Endodermal cell (in vitro differentiated cells): ENCODE results near the gene DPP6. TPM values are rescaled to one million over a fixed set of nuclear protein-coding genes. Genes with fewer than 3 reads are reported as not detected.

ENCODE experiments used
- DNase-seq: peaks from one replicate; pipeline ENCODE4 v3.0.0-alpha.2; 2017
- H3K27ac ChIP-seq: 2 replicates; pipeline ENCODE4 v1.5.1; 2013; ENCODE audit warnings: mild to moderate bottlenecking, low read depth, low read length, moderate library complexity
- H3K27me3 ChIP-seq: 2 replicates; pipeline ENCODE4 v1.6.1; 2013; ENCODE audit warnings: mild to moderate bottlenecking, low read length, moderate library complexity; ENCODE audit not compliant: insufficient read depth, control insufficient read depth, poor library complexity, severe bottlenecking
- H3K36me3 ChIP-seq: 2 replicates; pipeline ENCODE4 v1.7.0; 2013; ENCODE audit warnings: mild to moderate bottlenecking, low read length, moderate library complexity; ENCODE audit not compliant: control insufficient read depth, insufficient read depth
- H3K4me1 ChIP-seq: one replicate; pipeline ENCODE4 v1.7.0; 2013; ENCODE audit warnings: low read length; ENCODE audit not compliant: control insufficient read depth, insufficient read depth
- H3K4me3 ChIP-seq: 2 replicates; pipeline ENCODE4 v1.5.1; 2013; ENCODE audit warnings: mild to moderate bottlenecking, low read length, moderate library complexity
- H3K9ac ChIP-seq: 2 replicates; pipeline ENCODE4 v1.6.1; 2013; ENCODE audit warnings: mild to moderate bottlenecking, low read length, moderate library complexity; ENCODE audit not compliant: poor library complexity, severe bottlenecking; ENCODE audit errors: extremely low read depth
- H3K9me3 ChIP-seq: 2 replicates; pipeline ENCODE4 v1.6.1; 2013; ENCODE audit warnings: mild to moderate bottlenecking, low read length, moderate library complexity; ENCODE audit not compliant: control insufficient read depth
- H3K27ac Mint-ChIP-seq: 2 replicates; pipeline ENCODE4 v1.8.0; 2020; ENCODE audit warnings: mixed read lengths
- H3K27me3 Mint-ChIP-seq: 2 replicates; pipeline ENCODE4 v1.8.0; 2021; ENCODE audit warnings: mild to moderate bottlenecking, mixed read lengths; ENCODE audit not compliant: insufficient read depth
- H3K36me3 Mint-ChIP-seq: 2 replicates; pipeline ENCODE4 v1.8.0; 2020; ENCODE audit warnings: low read depth, mixed read lengths
- H3K4me1 Mint-ChIP-seq: 2 replicates; pipeline ENCODE4 v1.8.0; 2020; ENCODE audit warnings: mixed read lengths
- H3K4me3 Mint-ChIP-seq: 2 replicates; pipeline ENCODE4 v1.8.0; 2020; ENCODE audit warnings: mild to moderate bottlenecking, moderate library complexity, mixed read lengths
- H3K9me3 Mint-ChIP-seq: 2 replicates; pipeline ENCODE4 v1.8.0; 2020; ENCODE audit warnings: mild to moderate bottlenecking, mixed read lengths
- WGBS, 2 experiments: methylation state at CpG; one replicate each; pipeline versions ENCODE4 v1.1.5 to v1.1.7; 2013; ENCODE audit warnings: missing lambda C conversion rate in 2 of 2, mixed read lengths in 1 of 2; ENCODE audit not compliant: insufficient coverage in 1 of 2, insufficient read length in 1 of 2; 5-methylcytosine and 5-hydroxymethylcytosine counted together
- total RNA-seq, 2 donors: library from RNA; stranded (reverse); fragmentation: NEBNext Ultra II Directional in 1 of 2; extraction: Animal tissue kit (Norgen Biotek cat#: 25700) in 1 of 2; gene quantifications; 2 replicates in 1 of 2; 3 replicates in 1 of 2; pipeline ENCODE4 v1.2.1, GENCODE V29; 2021
- TF ChIP-seq, protein P1 (sequence below): fragments of 200-600 bp; sonication (generic); conservative IDR thresholded peaks from 2 replicates; pipeline ENCODE4 v1.5.0; 2021; ENCODE audit warnings: antibody characterized with exemption, mild to moderate bottlenecking

DPP6 gene
- total RNA-seq, 2 donors from 2014 or later: 1.7 to 3.0 TPM

DNA sequence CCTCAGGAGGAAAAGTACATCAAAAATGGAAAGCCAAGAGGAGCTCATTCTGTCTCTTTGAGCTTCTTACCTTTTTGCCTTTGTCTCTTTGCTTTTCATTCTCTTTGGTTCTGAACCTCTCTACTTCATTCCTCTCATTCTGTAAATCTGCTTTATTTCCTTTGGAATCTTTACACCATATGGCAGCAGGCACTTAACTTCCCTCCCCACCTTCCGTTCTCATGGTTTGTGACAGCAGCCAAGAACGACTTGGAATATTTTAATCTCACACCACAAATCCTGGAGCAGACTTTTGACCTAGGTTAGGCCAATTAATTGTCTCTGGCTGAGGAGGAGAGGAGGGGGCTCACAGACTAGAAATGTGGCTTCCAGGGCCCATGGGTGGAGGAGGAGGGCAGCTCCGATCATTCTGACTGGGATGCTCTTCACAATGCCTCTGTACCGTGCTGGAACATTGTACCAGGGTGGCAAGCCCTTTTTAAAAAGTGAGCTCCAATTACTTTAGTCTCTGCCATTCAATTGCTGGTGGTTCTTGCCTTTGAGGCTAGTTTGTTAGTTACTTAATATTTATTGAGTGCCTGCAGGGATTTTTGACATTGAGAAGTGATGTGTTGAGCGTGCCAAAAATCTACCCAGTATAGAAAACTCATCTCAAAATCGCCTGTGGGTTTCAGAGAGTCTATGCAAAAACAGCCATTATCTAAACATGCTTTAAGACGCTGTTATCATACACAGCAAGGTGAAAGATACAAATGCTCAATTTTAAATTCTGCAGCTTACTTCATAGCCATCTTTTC, 386.6 kb downstream of the DPP6 start:
- TF ChIP-seq, protein P1, sequence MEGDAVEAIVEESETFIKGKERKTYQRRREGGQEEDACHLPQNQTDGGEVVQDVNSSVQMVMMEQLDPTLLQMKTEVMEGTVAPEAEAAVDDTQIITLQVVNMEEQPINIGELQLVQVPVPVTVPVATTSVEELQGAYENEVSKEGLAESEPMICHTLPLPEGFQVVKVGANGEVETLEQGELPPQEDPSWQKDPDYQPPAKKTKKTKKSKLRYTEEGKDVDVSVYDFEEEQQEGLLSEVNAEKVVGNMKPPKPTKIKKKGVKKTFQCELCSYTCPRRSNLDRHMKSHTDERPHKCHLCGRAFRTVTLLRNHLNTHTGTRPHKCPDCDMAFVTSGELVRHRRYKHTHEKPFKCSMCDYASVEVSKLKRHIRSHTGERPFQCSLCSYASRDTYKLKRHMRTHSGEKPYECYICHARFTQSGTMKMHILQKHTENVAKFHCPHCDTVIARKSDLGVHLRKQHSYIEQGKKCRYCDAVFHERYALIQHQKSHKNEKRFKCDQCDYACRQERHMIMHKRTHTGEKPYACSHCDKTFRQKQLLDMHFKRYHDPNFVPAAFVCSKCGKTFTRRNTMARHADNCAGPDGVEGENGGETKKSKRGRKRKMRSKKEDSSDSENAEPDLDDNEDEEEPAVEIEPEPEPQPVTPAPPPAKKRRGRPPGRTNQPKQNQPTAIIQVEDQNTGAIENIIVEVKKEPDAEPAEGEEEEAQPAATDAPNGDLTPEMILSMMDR: no peak

GRCh38 chr7:154440058-154440457, 387.9 kb downstream of the DPP6 start:
- Histone ChIP-seq H3K4me1 (no peaks in the 10 kb centered on the region), H3K27ac (no peak overlapping the region), H3K4me3 (no peak overlapping the region), H3K27me3 (no peaks in the 10 kb centered on the region), H3K9ac (no peak overlapping the region), H3K9me3 (no peaks in the 10 kb centered on the region), H3K36me3 (no peaks in the 10 kb centered on the region)
- Mint-ChIP-seq H3K4me3 (no peak overlapping the region), H3K36me3 (no peaks in the 10 kb centered on the region), H3K27me3 (no peaks in the 10 kb centered on the region), H3K27ac (no peak overlapping the region), H3K4me1 (no peaks in the 10 kb centered on the region), H3K9me3 (no peaks in the 10 kb centered on the region)
- WGBS, 2 experiments: 82 to 91% methylated on average over 3 to 7 of the region's 9 CpGs
- TF ChIP-seq, protein P1: no peak
- DNase-seq: no peak

More for the DNA sequence above, 386.6 kb downstream of the DPP6 start:
- WGBS, 2 experiments: 81 to 88% methylated on average over 4 to 7 of the region's 7 CpGs
- H3K27me3 Mint-ChIP-seq: no peaks in the 10 kb centered on the region
- Histone ChIP-seq H3K9me3 (no peaks in the 10 kb centered on the region), H3K36me3 (no peaks in the 10 kb centered on the region), H3K9ac (no peak overlapping the region), H3K27ac (no peak overlapping the region), H3K27me3 (no peaks in the 10 kb centered on the region), H3K4me1 (no peaks in the 10 kb centered on the region), H3K4me3 (no peak overlapping the region)
- no peak for DNase-seq
- no peak overlapping the region for H3K4me3 Mint-ChIP-seq
- H3K27ac Mint-ChIP-seq: no peak overlapping the region
- H3K36me3 Mint-ChIP-seq: no peaks in the 10 kb centered on the region
- no peaks in the 10 kb centered on the region for H3K4me1 Mint-ChIP-seq
- no peaks in the 10 kb centered on the region for H3K9me3 Mint-ChIP-seq

- TF ChIP-seq, protein P1: no peak
- Histone ChIP-seq H3K27me3 (no peaks in the 10 kb centered on the region), H3K9me3 (no peaks in the 10 kb centered on the region), H3K27ac (no peak overlapping the region), H3K9ac (no peak overlapping the region), H3K36me3 (no peaks in the 10 kb centered on the region), H3K4me3 (no peak overlapping the region), H3K4me1 (no peaks in the 10 kb centered on the region)
- Mint-ChIP-seq H3K27ac (no peak overlapping the region), H3K4me3 (no peak overlapping the region), H3K4me1 (no peaks in the 10 kb centered on the region), H3K27me3 (no peaks in the 10 kb centered on the region), H3K36me3 (no peaks in the 10 kb centered on the region), H3K9me3 (peaks cover 3% of the 10 kb centered on the region)
- no peak for DNase-seq
- WGBS, 2 experiments: 90% methylated on average over 3 to 5 of the region's 5 CpGs
These were observed 388.5 kb downstream of the DPP6 start for GRCh38 chr7:154440651-154441050.
